ENCODE results near the gene AADAT.
"Not testable (repeated sequence)": the region's sequence is repeated elsewhere in the genome, so short reads cannot be mapped to it uniquely, and the experiment has no call there.

AADAT gene

DNA sequence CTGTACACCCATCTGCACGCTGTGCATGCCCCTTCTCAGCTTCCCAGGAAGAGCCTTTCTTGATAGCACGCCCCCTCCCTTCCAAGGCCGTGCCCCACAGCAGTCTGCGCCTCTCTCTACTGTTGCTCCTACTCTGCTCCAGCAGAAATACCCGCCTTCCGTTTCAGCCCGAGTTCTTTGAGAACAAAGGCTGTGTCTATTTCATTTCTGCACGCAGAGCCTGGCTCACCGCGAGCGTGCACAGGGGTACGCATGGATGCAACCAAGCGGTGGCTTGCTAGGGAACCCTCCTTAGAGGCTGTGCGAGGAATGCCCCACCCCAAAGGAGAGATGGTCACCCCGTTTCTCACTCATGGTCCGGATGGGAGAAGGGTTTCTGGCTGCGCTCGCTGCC, 485 bp downstream of the AADAT start:
- DNase-seq, result peak; percentile 1

- no peak for DNase-seq
Observed at GRCh38 chr4:170088716-170089115, 1.0 kb downstream of the AADAT start.

- no peak for DNase-seq
Observed at GRCh38 chr4:170087163-170087700, 2.5 kb downstream of the AADAT start.

DNA sequence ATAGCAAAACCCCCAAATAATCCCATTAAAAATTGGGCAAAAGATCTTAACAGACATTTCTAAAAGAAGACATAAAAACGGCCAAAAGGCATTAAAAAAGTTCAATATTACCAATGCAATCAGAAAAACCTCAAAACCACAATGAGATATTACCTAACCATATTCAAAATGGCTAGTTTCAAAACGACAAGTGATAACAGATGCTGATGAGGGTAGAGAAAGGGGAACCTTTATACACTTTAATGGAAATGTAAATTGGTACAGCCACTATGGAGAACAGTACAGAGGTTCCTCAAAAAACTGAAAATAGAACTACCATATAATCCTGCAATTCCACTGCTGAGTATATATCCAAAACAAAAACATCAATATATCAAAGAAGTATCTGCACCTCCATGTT, 6.2 kb downstream of the AADAT start:
- no peak for DNase-seq

GRCh38 chr4:170080496-170080895, 9.3 kb downstream of the AADAT start:
- no peak for DNase-seq

GRCh38 chr4:170079981-170080380, 9.8 kb downstream of the AADAT start:
- DNase-seq, result no peak

- DNase-seq, result no peak
Observed at GRCh38 chr4:170071196-170071595, 18.6 kb downstream of the AADAT start.

DNA sequence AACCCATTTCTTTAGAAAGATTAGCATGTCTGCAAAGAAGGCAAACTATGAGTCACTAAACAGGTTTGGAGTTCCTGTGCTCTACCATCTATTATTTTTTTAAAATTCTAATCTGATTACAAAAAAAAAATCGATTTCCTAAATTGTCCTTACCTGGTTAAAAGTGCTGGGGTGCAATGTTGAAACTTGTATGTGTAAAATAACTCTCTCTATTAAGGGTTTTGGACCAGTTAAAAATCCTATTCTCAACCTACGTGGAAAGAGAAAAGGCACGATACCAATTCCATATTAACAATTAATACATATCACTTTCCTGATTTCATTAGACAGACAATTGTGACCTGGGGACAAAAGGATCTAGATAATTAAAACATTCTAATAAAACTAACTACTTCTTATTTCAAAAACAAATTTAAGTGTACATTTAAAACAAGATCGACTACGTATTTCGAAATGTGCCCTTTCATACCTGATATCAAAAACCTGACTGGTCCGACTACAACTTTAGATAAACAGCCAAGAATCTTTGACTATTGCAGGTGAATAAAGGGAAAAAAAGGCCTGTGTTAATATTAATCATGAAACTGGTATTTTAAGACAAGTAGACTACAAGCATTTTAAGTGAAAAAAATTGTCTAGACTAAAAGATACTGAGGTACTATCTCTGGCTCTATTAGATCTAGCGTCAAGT, 21.2 kb downstream of the AADAT start:
- DNase-seq, result no peak

- DNase-seq, result no peak
Observed at GRCh38 chr4:170059421-170059820, 30.3 kb downstream of the AADAT start.

GRCh38 chr4:170058826-170059225, 30.9 kb downstream of the AADAT start:
- DNase-seq, result no peak

DNA sequence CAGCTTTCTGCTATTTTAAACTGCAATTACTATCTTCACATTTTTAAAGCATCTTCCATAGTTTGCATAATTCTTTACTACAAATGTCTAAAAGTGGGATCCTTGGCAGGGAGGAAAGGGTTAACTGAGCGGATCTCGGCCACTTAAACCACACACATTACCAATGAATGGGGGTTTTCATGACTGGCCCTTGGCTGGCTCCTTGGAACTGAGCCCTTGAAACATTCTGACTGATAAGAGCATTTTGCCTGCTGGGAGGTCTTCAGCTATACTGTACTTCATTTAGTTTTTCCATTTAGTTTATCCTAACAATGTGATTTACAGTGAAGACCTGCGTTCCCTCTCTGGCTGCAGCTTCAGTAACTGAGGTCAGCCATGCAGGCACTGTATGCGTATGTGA, 31.9 kb downstream of the AADAT start:
- no peak for DNase-seq

DNA sequence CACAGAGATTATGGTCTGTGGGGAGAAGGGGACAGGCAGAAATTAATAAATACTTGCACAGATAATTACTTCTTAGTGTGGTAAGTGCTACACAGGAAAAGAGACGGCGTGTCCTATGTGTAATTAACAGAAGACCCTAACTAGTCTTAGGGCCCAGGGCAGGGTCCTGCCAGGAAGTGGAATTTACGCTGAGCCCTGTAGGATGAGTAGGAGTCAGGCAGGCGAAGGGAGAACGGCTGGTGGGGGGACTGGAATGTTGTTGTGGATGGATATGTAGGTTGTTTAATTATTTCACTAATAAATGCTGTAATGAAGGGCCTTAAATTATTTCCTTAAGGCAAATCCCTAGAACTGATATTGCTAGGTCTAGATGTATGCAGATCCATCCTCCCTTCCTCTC, 36.8 kb downstream of the AADAT start:
- no peak for DNase-seq

DNA sequence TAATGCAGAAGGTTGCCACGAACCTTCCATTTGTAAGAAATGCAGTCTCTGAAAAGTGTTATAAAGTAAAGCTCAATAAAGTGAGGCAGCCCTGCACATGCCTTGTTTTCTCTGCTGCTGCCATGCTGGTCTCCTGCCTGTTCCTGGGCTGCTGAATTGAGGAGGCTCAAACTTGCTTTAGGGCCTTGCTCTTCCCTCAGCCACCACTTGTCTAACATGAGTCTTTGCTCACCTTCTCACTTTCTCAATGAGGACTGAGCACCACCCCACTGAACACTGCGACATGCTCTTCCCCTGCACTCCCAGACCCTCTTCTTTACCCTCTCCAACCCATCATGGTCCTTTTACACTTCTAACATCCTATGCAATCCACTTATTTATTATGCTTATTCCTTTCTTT, 38.4 kb downstream of the AADAT start:
- DNase-seq, result no peak

GRCh38 chr4:170049766-170050165, 40.0 kb downstream of the AADAT start:
- DNase-seq, result no peak

DNA sequence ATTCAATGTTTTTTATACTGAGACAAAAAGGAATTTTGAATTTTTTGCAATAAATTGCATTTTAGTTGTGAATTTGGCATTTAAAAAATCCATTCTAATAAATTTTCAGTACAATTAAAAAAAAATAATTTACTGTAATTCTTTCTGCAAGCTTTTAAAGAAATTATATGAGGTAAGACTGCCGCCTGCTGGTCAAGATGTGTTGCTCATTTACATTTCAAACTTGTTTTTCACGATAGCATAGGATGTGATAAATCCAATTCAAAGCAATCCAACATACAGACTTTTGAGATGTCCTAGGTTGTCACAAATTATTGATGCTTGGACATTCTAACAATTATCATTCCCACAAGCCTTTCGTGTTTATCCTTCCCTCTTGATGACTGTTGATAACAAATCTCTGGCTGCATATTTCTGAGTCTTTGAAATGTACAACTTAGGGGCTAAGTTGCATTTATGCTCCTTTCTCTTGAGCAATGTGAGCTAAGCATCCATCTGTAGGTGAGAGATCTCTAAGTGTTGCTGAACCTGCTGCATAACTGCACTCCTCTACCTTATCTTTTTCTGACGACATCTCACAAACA, 41.9 kb downstream of the AADAT start:
- no peak for DNase-seq

DNA sequence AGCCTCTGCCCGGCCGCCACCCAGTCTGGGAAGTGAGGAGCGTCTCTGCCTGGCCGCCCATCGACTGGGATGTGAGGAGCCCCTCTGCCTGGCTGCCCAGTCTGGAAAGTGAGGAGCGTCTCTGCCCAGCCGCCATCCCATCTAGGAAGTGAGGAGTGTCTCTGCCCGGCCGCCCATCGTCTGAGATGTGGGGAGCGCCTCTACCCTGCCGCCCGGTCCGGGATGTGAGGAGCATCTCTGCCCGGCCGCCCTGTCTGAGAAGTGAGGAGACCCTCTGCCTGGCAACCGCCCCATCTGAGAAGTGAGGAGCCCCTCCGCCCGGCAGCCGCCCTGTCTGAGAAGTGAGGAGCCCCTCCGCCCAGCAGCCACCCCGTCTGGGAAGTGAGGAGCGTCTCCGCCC, 43.6 kb downstream of the AADAT start:
- DNase-seq, result not testable (repeated sequence)

- DNase-seq, result no peak
Observed at GRCh38 chr4:170040031-170040680, 49.6 kb downstream of the AADAT start.

GRCh38 chr4:170038769-170039168, 51.0 kb downstream of the AADAT start:
- DNase-seq, result no peak

GRCh38 chr4:170038232-170038631, 51.5 kb downstream of the AADAT start:
- no peak for DNase-seq

- DNase-seq, result no peak
Observed at GRCh38 chr4:170037481-170037880, 52.3 kb downstream of the AADAT start.

- DNase-seq, result no peak
Observed at GRCh38 chr4:170035845-170036244, 53.9 kb downstream of the AADAT start.

- DNase-seq, result no peak
Observed at GRCh38 chr4:170035231-170035630, 54.5 kb downstream of the AADAT start.

GRCh38 chr4:170033999-170034398, 55.8 kb downstream of the AADAT start:
- no peak for DNase-seq

DNA sequence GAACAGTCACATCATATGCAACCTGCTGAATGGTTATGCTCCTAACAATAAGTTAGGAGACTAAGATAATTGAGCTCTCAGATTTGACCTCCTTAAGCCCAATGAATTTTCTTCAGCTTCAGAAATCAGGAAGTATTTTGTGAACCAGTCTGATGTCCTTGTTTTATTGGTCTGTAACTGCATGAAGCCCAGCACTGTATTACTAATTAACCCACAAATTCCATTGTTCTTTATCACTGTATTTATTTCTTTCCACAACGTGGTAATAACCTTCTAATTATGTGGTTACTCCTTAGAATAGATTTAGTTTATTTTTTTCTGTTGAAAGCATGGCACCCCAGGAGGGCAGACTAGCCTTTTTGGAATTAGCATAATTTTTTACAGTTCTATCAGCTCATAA, 59.6 kb downstream of the AADAT start:
- no peak for DNase-seq

Measured in KG1 (cell line).